K562 (cell line): ENCODE measurements around the gene CNOT10. TPM values are rescaled to one million over a fixed set of nuclear protein-coding genes. Genes with fewer than 3 reads are reported as not detected.

Experiments
- AFF1 ChIP-seq, 2 experiments: fragments of 450-650 bp; IDR thresholded peaks; 2 replicates each; pipeline ENCODE4 v1.6.1; 2018; ENCODE audit warnings: mild to moderate bottlenecking in 2 of 2, low read depth in 1 of 2; ENCODE audit not compliant: partially characterized antibody in 2 of 2
- CTCFL ChIP-seq: IDR thresholded peaks from 2 replicates; pipeline ENCODE4 v1.6.1; 2011; ENCODE audit warnings: borderline replicate concordance, low read depth, mild to moderate bottlenecking, moderate library complexity, low read length; ENCODE audit not compliant: insufficient read depth, poor library complexity, severe bottlenecking
- ELK3 ChIP-seq: fragments of 450-650 bp; formaldehyde crosslinking; IDR thresholded peaks from 2 replicates; pipeline ENCODE4 v1.4.0; 2020; ENCODE audit warnings: mild to moderate bottlenecking
- ESRRB ChIP-seq: fragments of 250-450 bp; sonication (Bioruptor Pico); IDR thresholded peaks from 2 replicates; pipeline ENCODE4 v1.5.0; 2020; ENCODE audit warnings: mild to moderate bottlenecking, moderate library complexity, borderline replicate concordance
- GABPB1 ChIP-seq: sonication (generic); formaldehyde crosslinking; IDR thresholded peaks from 2 replicates; pipeline ENCODE4 v1.8.0; 2022; ENCODE audit warnings: mild to moderate bottlenecking, missing genetic modification reagents
- HDAC2 ChIP-seq: fragments of 450-650 bp; IDR thresholded peaks from 2 replicates; pipeline ENCODE4 v1.6.1; 2016; ENCODE audit warnings: mild to moderate bottlenecking
- MYC ChIP-seq, 2 experiments: fragments of 250-450 bp in 1 of 2; sonication (Bioruptor Pico) in 1 of 2; IDR thresholded peaks; 2 replicates each; pipeline versions ENCODE4 v1.5.1 to v1.6.1; 2012 to 2021; ENCODE audit warnings: low read depth in 2 of 2, borderline replicate concordance in 1 of 2, improper control_type of control experiment in 1 of 2, low read length in 1 of 2, mild to moderate bottlenecking in 1 of 2, moderate library complexity in 1 of 2
- PPARD ChIP-seq: fragments of 250-450 bp; sonication (Bioruptor Pico); IDR thresholded peaks from 2 replicates; pipeline ENCODE4 v1.8.0; 2022; ENCODE audit warnings: inconsistent platforms, mild to moderate bottlenecking, moderate library complexity
- PTTG1 ChIP-seq: fragments of 450-650 bp; IDR thresholded peaks from 2 replicates; pipeline ENCODE4 v1.6.1; 2016; ENCODE audit warnings: low read depth, mild to moderate bottlenecking, missing genetic modification characterization, missing compliant biosample characterization
- RNF219 ChIP-seq: fragments of 250-450 bp; sonication (Bioruptor Pico); IDR thresholded peaks from 2 replicates; pipeline ENCODE4 v1.5.0; 2022; ENCODE audit warnings: mild to moderate bottlenecking
- SMARCE1 ChIP-seq: fragments of 450-650 bp; IDR thresholded peaks from 2 replicates; pipeline ENCODE4 v1.7.1; 2016; ENCODE audit warnings: mild to moderate bottlenecking
- SRSF3 ChIP-seq: fragments of 200-400 bp; formaldehyde crosslinking; IDR thresholded peaks from 2 replicates; pipeline ENCODE4 v1.6.1; 2016; ENCODE audit warnings: mild to moderate bottlenecking, low read length, moderate library complexity; ENCODE audit not compliant: insufficient read depth
- STAT5A ChIP-seq: IDR thresholded peaks from 2 replicates; pipeline ENCODE4 v1.6.1; 2012; ENCODE audit warnings: low read length, inconsistent platforms, borderline replicate concordance
- ZBED1 ChIP-seq: IDR thresholded peaks from 2 replicates; pipeline ENCODE4 v1.6.1; 2014
- ZNF740 ChIP-seq, 3 experiments: fragments of 200-800 bp in 1 of 3; sonication (Bioruptor generic) in 1 of 3; sonication (generic) in 1 of 3; formaldehyde crosslinking in 1 of 3; IDR thresholded peaks; 2 replicates each; pipeline versions ENCODE4 v1.6.1 to v1.8.0; 2016 to 2022; ENCODE audit warnings: mild to moderate bottlenecking in 2 of 3, missing compliant biosample characterization in 2 of 3, missing genetic modification characterization in 2 of 3, missing genetic modification reagents in 1 of 3
- polyA plus RNA-seq, 8 experiments: library from polyadenylated mRNA; depleted of rRNA in 4 of 8; stranded (reverse) in 5 of 8; unstranded in 3 of 8; fragments of >200 nt; fragmentation: Nextera tagmentation in 2 of 8; fragmentation: Illumina TruSeq in 1 of 8; extraction: Ambion mirVana in 2 of 8; extraction: Trizol in 1 of 8; gene quantifications; 2 replicates each; pipeline versions ENCODE4 v1.2.1 to v1.2.3, GENCODE V29; 2011 to 2014; ENCODE audit warnings: inconsistent platforms in 1 of 8, missing spikeins in 1 of 8
- total RNA-seq, 7 experiments: library from RNA; depleted of rRNA in 6 of 7; stranded (reverse); fragments of >200 nt in 6 of 7; fragmentation: Illumina TruSeq in 2 of 7; extraction: Trizol in 2 of 7; gene quantifications; 2 replicates each; pipeline versions ENCODE4 v1.2.1 to v1.2.3, GENCODE V29; 2011 to 2021; ENCODE audit warnings: low replicate concordance in 1 of 7

The CNOT10 gene
- total and polyA plus RNA-seq, 9 of the 15 experiments (the other 6 are each of a cell fraction or from before 2014, with no cell fraction given): 35.7 to 114 (median 81.9) TPM

- TF ChIP-seq STAT5A (no peak; the same call in 1 of the 2 replicates), RNF219 (CRISPR knock-in tag) (no peak), CTCFL (peak; percentile 90), AFF1 (IDR thresholded peaks at IDR 0.05; ENCODE audit: low read depth in 1 of 2, partially characterized antibody in 2 of 2) (no peak), ESRRB (CRISPR knock-in tag) (no peak), ZBED1 (no peak), MYC (IDR thresholded peaks at IDR 0.05; ENCODE audit: low read depth, low read length) (peak; percentile 79; the same call in 1 of the 2 replicates), MYC (CRISPR knock-in tag; IDR thresholded peaks at IDR 0.05; ENCODE audit: borderline replicate concordance, low read depth) (no peak), SMARCE1 (no peak), SRSF3 (no peak), GABPB1 (CRISPR knock-in tag) (peak; percentile 95), PPARD (CRISPR knock-in tag) (no peak), ELK3 (no peak), PTTG1 (no peak), ZNF740 (CRISPR knock-in tag; IDR thresholded peaks at IDR 0.05) (no peak), ZNF740 (tag; IDR thresholded peaks at IDR 0.05) (no peak), HDAC2 (peak; percentile 84)
Observed at GRCh38 chr3:32684800-32685542, at the start of gene CNOT10 (continued).
